Right ventricle myocardium superior (tissue), 1 donor: Measurements from ENCODE around the gene ARHGAP32. TPM values are rescaled to one million over a fixed set of nuclear protein-coding genes. Genes with fewer than 3 reads are reported as not detected.

ENCODE experiments used
- ATAC-seq: fragments of 200-7000 bp; cut with Tn5 transposase; one replicate; pipeline ENCODE4 v1.9.1; 2020; ENCODE audit warnings: mild to moderate bottlenecking; ENCODE audit not compliant: poor library complexity
- DNase-seq: peaks from one replicate; pipeline ENCODE4 v3.0.0-alpha.2; 2020
- intact Hi-C: fragments of 100-400 bp; cut with DNase I; formaldehyde crosslinking; loops from one replicate; pipeline ENCODE4 v1.11.2; 2022
- total RNA-seq: library from RNA; stranded (reverse); fragmentation: NEBNext Ultra II Directional; extraction: Animal tissue kit (Norgen Biotek cat#: 25700); gene quantifications from one replicate; pipeline ENCODE4 v1.2.1, GENCODE V29; 2021
- donor health status: DM: no; HTN: yes; CAD: no; lungs with severe emphysema.

Gene ARHGAP32
- total RNA-seq, 1 donor from 2014 or later = 5.7 TPM

DNA sequence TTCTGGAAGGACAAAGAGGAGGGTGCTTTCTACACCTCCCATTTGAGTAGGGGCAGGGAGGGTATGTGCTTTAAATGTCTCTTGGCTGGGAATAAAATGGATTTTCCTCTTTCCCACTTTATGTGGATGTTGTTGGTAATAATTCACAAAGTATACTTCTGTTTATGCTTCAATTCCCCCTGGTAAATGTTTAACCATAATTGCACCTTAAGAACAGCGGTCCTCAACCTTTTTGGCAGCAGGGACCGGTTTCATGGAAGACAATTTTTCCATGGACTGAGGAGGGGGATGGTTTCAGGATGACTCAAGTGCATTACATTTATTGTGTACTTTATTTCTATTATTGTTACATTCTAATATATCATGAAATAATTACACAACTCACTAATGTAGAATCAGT, 245.5 kb downstream of the ARHGAP32 start:
- ATAC-seq (no peak), DNase-seq (no peak)
- intact Hi-C loops = no loop called here

DNA sequence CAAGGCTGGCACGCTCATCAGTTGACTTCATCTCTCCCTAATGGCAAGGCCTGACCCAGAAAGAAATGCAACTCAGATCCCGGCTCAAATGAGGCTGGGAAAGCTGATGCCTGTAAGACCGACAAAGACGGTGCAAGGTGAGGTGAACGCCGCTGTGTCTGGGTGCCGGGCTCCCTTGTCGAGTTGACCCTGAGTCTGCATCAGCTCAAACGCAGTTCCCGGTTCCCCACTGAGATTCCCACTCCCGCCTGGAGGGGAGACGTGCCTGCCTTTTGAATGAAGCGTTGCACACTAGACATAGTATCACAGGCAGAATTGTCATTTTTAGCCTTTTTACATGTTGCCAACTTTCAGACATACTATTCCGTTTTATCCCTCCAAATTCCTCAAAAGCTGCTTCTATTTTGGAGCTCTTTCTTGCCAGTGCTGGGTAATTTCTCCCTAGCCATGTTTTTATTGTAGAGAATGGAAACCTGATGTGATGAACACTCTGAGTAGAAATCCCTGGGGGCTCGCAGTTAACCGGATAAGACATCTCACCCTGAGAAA, 248.6 kb downstream of the ARHGAP32 start:
- DNase-seq = no peak
- no peak for ATAC-seq
- intact Hi-C loops = no loop called here

- DNase-seq (no peak), ATAC-seq (no peak)
- intact Hi-C loops = no loop called here
Observed at GRCh38 chr11:128942817-128943427, 249.2 kb downstream of the ARHGAP32 start, which contains the start of gene TP53AIP1. Gene TP53AIP1, minus strand, starts transcription at chr11:128942871. Its CDS starts 5,053 bp downstream, at chr11:128937818.

- no peak for DNase-seq
- intact Hi-C loops = no loop called here
- ATAC-seq = no peak
Observed at GRCh38 chr11:128942272-128942612, 249.9 kb downstream of the ARHGAP32 start.

DNA sequence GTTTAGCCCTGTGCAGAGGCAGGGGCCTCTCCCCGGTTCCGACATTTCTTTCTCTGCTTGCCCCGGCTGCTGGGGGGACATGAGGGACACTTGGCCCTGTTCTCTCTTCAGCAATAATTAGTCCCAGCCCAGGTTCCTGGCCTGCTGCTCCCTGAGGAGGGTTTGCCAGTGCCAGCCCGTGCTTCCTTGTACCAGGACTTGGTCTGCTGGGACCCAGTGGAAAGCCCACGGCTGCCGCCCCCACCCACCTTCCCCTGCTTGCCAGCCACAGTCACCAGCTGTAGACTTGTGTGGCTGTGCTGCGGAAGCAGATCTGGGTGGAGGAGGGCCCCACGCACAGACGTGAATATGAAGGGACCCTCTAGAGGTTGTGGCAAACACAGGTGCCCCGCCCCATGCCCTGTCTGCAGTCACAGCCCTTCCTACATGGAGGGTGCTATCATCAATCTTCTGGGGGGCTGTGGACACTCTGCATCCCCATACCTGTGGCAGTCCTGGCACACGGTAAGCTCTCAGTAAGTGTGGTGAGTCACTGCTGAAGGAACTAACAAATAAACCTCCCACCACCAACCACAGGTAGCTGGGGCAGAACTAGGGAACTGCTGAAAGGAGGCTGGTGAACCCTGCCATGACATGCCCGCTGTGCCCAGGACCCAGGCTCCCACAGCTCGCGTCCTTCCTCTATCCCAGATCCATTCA, 250.4 kb downstream of the ARHGAP32 start:
- intact Hi-C loops = no loop called here
- DNase-seq (no peak), ATAC-seq (no peak)

GRCh38 chr11:128941110-128941509, 251.0 kb downstream of the ARHGAP32 start:
- ATAC-seq (no peak), DNase-seq (no peak)
- intact Hi-C loops = no loop called here

- intact Hi-C loops = no loop called here
- ATAC-seq = no peak
Observed at GRCh38 chr11:128940603-128941002, 251.5 kb downstream of the ARHGAP32 start.

DNA sequence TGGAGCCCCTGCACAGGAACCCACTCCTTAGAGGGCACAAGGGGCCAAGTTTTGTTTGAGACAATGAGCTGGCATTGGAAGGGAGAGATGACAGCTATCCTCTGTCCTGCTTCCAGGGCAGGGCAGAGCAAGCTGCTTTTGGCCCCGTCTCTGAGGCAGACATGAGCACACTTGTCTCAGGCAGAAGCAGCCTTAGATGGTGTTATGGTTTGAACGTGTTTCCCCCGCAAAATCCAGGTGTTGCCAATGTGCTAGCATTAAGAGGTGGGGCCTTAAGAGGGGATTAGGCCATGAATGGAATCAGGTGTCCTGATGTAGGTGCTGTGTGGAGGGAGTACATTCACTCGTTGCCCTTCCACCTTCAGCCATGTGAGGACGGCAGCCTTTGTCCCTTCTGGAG, 252.0 kb downstream of the ARHGAP32 start:
- DNase-seq (no peak), ATAC-seq (no peak)
- intact Hi-C loops = no loop called here

More at GRCh38 chr11:128940603-128941002, 251.5 kb downstream of the ARHGAP32 start:
- DNase-seq = no peak

DNA sequence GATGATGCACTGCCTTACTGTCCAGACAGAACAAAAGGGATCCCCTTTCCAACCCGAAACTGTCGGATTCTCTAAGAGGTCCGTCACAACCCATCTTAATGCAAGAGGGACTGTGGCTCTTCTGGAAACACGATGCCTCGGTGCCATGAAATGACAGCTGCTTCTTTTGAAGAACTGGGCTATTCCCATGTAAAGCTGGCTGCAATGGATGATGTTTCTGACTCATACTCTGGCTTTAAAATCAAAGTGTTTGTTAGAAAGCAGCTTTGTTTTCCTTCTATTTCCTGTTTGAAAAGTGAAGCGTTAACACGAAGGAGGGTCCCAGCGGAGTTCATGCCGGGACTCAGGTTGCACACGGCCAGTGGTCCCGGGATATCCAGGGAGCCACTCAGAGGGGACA, 252.5 kb downstream of the ARHGAP32 start:
- intact Hi-C loops = no loop called here
- no peak for ATAC-seq
- DNase-seq = no peak

DNA sequence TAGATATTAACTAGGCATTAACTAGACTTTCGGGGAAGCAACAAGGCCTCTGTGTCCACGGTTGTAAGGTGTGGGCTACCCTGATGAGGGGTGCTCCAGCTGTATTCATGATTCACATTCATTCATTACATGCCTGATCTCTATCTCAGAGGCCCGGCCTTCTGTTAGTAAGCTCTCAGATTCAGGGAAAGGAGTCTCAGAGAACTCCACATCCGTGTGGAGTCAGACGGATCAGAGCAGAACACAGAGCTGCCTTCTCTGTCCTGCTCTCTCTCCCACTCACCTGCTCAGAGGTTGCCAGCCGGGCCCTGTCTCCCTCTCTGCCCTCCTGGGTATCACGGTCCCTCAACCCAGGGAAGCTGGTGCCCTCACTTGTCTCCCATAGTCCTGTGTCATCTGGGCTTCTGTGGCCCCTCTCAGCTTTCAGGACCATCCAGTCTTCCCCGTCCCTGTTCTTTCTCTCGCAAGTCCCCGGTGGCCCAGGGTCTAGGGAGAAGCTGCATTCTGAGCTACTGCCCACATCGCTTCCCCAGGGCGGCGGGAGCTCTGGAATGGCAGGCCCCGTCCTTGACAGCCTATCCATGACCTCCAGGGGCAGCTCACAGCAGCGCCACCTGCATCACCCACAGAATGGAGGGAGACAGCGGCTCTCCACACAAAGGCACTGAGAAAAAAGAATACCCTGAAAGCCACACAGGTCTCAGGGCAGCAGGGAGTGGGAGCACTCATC, 253.8 kb downstream of the ARHGAP32 start:
- ATAC-seq (no peak), DNase-seq (no peak)
- intact Hi-C loops = no loop called here

- intact Hi-C loops = no loop called here
- DNase-seq = no peak
- ATAC-seq = no peak
Observed at GRCh38 chr11:128937480-128937879, 254.6 kb downstream of the ARHGAP32 start.

DNA sequence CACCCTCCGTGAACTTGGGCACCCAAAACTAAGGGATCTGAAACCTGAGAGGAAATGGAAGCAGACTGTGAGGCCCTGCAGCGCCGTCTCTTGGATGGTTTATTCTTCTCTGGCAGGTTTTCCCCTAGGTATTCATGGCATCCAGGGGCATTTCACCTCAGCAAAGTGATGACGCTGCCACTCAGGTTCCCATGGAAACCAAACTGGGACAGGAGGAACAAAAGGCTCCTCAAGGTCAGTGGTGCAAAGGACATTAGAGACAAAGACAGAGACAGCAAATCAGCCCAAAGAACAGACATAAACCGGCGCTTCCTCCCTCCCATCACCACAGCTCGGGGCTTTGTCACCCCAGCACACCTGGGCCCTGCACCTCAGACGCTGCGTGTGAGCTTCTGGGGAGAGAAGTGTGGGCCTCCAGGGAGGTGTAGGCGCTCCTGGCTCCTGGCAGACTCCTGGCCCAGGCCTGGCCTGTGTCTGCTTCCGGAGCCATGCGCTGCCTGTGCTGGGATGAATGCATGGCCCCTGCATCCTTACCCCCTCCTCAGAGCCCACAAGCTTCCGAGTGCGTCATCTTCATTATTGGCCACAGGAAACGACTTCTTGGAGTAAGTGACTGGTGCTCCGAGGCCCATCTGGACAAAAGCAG, 255.4 kb downstream of the ARHGAP32 start:
- ATAC-seq (no peak), DNase-seq (no peak)
- intact Hi-C loops = no loop called here

DNA sequence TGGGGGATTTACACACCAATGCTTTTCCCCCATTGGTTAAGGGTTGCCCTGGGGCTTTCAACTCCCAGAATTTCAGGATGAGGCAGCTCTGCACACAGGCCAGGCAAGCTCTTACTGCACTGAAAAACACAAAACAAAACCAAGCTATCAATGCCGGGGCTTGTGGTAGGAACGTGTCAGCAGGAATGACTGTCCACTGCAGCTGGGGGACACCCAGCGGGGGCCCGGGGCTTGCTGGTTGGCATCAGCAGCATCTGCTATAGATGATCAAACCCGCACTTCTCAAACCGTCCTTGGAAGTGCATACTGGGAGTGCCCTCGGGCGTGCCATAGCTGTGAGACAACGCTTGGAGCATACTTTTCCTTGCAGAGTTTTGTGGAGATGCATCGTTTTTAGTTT, 257.2 kb downstream of the ARHGAP32 start:
- intact Hi-C loops = no loop called here
- DNase-seq (no peak), ATAC-seq (no peak)

DNA sequence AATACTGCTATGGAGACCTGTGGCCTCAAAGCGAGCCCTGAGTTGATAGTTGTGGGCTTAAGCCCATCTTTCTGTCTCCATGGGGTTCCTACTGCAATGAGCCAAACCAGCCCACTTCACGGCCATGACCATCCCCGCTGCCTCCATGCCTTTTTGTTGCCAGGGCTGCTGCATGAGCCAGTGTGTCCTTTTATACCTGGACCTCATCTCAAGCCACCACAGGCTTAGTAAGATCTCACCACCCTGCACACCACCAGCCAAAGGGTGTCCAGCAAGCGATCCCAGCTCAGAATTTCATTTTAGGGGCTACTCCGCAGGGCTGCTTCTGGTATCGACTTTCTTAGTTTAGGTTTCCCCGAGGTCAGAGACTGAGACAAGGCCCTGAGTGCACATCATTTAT, 257.8 kb downstream of the ARHGAP32 start:
- intact Hi-C loops = no loop called here
- DNase-seq (no peak), ATAC-seq (no peak)

GRCh38 chr11:128933481-128934178, 258.5 kb downstream of the ARHGAP32 start:
- ATAC-seq (no peak), DNase-seq (no peak)
- intact Hi-C loops = no loop called here

DNA sequence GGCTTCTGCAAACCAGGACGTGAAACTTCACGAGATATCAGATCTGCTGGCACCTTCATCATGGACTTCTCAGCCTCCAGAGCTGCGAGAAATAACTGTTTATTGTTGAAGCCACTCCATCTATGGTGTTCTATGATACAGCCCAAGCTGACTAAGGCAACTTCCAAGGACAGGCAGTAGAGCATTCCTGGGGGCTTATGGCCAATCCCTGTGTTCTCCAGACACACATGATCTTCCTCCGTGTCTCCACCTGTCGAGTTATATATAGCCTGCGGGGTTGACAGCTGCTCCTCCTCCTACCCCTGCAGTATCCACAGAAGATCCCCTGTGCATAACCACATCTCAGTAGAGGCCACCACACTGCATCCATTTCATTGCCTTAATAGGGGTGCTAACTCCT, 260.5 kb downstream of the ARHGAP32 start:
- ATAC-seq (no peak), DNase-seq (no peak)
- intact Hi-C loops = no loop called here

DNA sequence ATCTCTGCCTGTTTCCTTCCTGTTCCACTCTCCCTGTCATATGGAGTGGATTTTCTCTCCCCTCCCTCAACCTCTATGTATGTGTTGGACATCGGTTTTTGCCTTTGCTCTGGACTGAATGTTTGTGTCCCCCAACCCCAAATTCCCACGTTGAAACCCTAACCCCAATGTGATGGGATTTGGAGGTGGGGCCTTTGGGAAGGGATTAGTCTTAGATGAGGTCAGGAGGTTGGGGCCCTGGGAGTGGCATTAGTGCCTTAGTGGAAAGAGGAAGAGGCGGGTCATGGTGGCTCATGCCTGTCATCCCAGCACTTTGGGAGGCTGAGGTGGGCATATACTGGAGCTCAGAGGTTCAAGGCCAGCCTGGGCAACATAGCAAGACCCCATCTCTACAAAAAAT, 261.1 kb downstream of the ARHGAP32 start:
- intact Hi-C loops = no loop called here
- ATAC-seq = no peak
- no peak for DNase-seq

DNA sequence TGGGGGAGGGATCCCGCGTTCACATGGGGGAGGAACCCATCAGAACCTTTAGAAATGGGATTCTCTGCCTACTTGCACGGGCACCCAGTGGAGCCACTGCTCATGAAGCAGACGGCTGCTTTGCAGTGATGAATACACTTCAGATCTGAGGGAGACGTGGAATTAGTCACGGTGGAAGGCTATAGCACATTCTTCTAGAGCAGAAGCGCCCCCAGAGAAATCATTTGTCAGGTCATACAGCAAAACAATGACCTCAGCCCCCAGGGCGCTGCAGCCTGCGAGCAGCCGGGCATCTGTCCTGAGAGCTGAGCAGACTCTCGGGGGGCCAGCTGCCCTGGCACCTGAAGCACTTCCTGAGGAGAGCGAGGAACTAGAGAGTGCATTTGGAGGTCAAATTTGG, 262.1 kb downstream of the ARHGAP32 start:
- intact Hi-C loops = no loop called here
- no peak for DNase-seq
- ATAC-seq = no peak

- intact Hi-C loops = no loop called here
- no peak for DNase-seq
- ATAC-seq = no peak
Observed at GRCh38 chr11:128929468-128929867, 262.7 kb downstream of the ARHGAP32 start.
